Measurements from ENCODE around the gene CAPZA2.
"Not testable (repeated sequence)": the region's sequence is repeated elsewhere in the genome, so short reads cannot be mapped to it uniquely, and the experiment has no call there.

Gene CAPZA2

DNA sequence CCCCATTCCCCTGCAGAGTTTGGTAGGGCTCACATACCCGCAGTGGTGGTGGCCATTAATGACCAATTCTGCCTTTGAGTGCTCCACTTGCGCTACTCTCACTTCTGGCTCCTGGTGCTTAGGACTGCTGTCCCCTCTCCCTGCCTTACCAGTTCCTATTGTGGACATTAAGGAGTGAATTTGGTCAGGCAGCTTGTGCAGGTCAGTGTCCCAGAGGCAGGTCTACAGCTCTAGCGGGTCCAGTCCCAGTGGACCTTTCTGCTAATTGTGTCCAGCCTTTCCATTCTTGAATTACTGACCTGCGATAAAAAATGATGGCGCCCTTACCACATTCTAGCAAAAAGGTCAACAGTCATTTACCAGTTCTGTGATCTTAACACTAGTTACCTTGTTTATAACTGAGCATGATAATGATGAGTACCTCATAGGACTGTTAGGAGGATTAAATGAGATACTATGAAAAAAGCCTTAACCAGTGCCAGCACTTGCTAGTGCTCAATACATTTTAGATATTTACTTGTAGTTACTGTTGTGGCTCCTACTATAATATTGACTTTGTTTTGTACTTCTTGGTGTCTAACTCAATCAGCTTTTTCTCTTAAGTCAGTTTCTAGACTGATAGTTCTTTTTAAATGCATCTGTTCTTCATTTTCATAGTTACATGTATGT is 105.0 kb downstream of the CAPZA2 start:
- TF ChIP-seq, protein P1, sequence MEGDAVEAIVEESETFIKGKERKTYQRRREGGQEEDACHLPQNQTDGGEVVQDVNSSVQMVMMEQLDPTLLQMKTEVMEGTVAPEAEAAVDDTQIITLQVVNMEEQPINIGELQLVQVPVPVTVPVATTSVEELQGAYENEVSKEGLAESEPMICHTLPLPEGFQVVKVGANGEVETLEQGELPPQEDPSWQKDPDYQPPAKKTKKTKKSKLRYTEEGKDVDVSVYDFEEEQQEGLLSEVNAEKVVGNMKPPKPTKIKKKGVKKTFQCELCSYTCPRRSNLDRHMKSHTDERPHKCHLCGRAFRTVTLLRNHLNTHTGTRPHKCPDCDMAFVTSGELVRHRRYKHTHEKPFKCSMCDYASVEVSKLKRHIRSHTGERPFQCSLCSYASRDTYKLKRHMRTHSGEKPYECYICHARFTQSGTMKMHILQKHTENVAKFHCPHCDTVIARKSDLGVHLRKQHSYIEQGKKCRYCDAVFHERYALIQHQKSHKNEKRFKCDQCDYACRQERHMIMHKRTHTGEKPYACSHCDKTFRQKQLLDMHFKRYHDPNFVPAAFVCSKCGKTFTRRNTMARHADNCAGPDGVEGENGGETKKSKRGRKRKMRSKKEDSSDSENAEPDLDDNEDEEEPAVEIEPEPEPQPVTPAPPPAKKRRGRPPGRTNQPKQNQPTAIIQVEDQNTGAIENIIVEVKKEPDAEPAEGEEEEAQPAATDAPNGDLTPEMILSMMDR (IDR thresholded peaks at IDR 0.05; ENCODE audit: insufficient read depth, low read length, missing control alignments): no peak
- ChIA-PET POLR2A (no interaction called here), CTCF (interaction anchor here (0.9 to 1.0 kb wide), 2 partner anchors 21 kb away, joined by 3 read pairs; no protein-coding TSS in a partner anchor)
- H3K4me3 ChIP-seq (ENCODE audit: low read depth, low read length): no peak overlapping the region
- DNase-seq (ENCODE audit: low read depth, low spot score): no peak

DNA sequence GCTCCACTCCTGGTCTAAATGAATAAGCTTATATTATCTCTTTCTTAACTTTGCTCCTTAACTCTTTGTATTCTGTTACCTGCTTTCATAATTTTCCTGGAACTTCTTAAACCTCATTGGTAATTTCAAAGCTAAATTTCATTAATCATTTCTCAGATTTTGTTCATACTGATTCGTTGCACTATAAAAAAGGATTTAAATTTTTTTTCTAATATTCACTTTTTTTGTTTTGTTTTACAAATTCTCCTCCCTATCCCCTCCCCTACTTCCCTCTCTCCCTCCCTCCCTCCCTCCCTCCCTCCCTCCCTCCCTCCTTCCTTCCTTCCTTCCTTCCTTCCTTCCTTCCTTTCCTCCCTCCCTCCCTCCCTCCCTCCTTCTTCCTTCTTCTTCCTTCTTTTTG is 105.6 kb downstream of the CAPZA2 start:
- DNase-seq (ENCODE audit: low read depth, low spot score): no peak
- TF ChIP-seq, protein P1 (IDR thresholded peaks at IDR 0.05; ENCODE audit: insufficient read depth, low read length, missing control alignments): no peak
- POLR2A ChIA-PET: no interaction called here
- no peak overlapping the region for H3K4me3 ChIP-seq (ENCODE audit: low read depth, low read length)
- CTCF ChIA-PET: interaction anchor here (0.9 kb wide), 1 partner anchor 20 kb away, joined by 3 read pairs; no protein-coding TSS in a partner anchor

DNA sequence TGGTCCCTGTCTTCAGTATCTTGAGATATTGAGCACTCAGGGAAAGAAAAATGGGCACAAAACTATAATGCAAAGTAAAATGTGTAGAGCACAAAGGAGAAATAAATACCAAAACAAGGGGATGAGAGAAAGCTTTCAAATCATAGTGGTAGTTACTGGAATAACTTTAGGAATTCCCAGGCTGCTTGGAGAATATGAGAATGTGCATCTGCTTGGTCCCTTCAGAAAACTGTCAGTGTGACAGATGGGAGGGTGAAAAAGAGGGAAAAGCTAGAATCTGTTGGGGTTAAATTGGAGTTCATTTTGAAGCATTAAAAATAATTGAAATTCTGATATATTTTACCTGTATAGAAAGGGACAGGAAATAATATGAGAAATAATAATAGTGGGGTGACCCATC is 106.2 kb downstream of the CAPZA2 start:
- TF ChIP-seq, protein P1 (IDR thresholded peaks at IDR 0.05; ENCODE audit: insufficient read depth, low read length, missing control alignments): no peak
- POLR2A ChIA-PET: no interaction called here
- CTCF ChIA-PET: no interaction called here

DNA sequence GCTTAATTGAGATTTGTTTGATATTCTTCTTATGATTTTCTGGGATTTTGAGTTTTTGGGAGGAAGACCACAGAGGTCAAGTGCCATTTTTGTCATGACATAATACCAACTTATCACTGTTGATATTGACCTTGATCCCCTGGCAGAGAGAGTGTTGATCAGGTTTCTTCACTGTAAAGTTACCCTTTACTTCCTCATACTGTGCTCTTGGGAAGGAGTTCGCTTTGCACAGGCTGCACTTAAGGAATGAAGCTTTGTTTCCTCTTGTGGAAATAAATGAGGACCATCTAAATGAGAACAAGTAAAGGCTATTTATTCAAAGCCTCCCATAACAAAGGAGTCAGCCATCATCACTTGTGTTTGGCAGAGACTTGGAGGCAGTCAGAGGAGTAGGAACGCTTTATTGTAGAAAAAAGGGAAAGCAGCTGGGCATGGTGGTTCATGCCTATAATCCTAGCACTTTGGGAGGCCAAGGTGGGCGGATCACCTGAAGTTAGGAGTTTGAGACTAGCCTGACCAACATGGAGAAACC is 107.0 kb downstream of the CAPZA2 start:
- no peak for DNase-seq (ENCODE audit: low read depth, low spot score)
- CTCF ChIA-PET: interaction anchor here (1.0 to 4.5 kb wide), 4 partner anchors 13 to 152 kb away, joined by 3 to 45 read pairs (median 4); no protein-coding TSS in a partner anchor
- no peak overlapping the region for H3K4me3 ChIP-seq (ENCODE audit: low read depth, low read length)
- TF ChIP-seq, protein P1 (IDR thresholded peaks at IDR 0.05; ENCODE audit: insufficient read depth, low read length, missing control alignments): no peak
- POLR2A ChIA-PET: no interaction called here

More for the DNA sequence above, 106.2 kb downstream of the CAPZA2 start:
- no peak for DNase-seq (ENCODE audit: low read depth, low spot score)
- H3K4me3 ChIP-seq (ENCODE audit: low read depth, low read length): no peak overlapping the region

DNA sequence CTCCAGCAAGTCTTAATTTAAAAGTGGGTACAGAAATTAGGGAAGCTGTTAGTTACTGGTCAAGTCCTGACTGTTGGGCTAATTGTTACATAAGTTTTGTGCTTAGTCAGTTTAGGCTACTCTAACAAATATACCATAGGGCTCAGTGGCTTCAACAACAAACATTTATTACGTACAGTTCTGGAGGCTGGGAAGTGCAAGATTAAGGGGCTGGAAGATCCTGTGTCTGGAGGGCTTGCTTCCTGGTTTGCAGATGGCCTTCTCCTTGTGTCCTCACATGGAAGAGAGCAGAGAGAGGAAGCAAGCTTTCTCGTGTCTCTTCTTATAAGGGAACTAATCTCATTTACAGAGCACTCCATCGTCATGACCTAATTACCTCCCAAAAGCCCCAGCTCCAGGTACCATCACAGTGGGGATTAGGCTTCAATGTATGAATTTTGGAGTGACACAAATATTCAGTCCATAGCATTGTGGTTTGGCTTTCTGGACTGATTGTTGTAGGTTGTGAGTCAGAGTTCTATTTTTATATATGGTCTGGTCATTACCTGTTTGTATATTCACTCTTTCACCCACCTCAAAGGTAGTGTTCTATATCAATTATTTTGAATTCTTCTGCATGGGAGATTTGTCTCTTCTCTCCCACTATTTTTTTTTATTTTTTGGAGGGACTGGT is 108.0 kb downstream of the CAPZA2 start:
- no peak for DNase-seq (ENCODE audit: low read depth, low spot score)
- TF ChIP-seq, protein P1 (IDR thresholded peaks at IDR 0.05; ENCODE audit: insufficient read depth, low read length, missing control alignments): no peak
- no peak overlapping the region for H3K4me3 ChIP-seq (ENCODE audit: low read depth, low read length)
- CTCF ChIA-PET: interaction anchor here (0.9 to 4.5 kb wide), 5 partner anchors 12 to 151 kb away, joined by 3 to 45 read pairs (median 4); no protein-coding TSS in a partner anchor
- POLR2A ChIA-PET: no interaction called here

DNA sequence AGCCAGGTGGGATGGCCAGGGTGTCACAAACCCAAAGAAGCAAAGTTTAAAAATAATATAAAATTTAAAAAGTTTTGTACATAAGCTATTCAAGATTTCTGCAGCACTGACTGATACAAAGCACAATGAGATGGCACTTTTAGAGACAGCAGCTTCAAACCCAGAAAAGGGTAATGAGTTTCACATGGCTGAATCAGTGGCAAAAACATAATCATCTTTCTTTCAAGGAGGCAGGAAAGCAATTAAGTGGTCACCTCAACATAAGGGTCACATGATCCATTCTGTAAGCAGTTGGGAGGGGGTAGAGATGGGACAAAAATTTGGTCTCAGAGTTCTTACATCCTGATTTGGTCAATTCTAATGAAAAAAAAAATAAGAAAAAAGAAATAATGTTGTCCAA is 108.8 kb downstream of the CAPZA2 start:
- DNase-seq (ENCODE audit: low read depth, low spot score); H3K4me3 ChIP-seq (ENCODE audit: low read depth, low read length): not testable (repeated sequence)
- POLR2A ChIA-PET: interaction anchor here (1.5 kb wide), 1 partner anchor 17 kb away, joined by 5 read pairs; no protein-coding TSS in a partner anchor
- CTCF ChIA-PET: interaction anchor here (0.9 to 4.5 kb wide), 5 partner anchors 14 to 157 kb away, joined by 3 to 45 read pairs (median 6); no protein-coding TSS in a partner anchor

Data from AG04449 (cell line).